ENCODE measurements around the gene RABL6.
"Not testable (repeated sequence)": the region's sequence is repeated elsewhere in the genome, so short reads cannot be mapped to it uniquely, and the experiment has no call there.

The RABL6 gene, protein sequence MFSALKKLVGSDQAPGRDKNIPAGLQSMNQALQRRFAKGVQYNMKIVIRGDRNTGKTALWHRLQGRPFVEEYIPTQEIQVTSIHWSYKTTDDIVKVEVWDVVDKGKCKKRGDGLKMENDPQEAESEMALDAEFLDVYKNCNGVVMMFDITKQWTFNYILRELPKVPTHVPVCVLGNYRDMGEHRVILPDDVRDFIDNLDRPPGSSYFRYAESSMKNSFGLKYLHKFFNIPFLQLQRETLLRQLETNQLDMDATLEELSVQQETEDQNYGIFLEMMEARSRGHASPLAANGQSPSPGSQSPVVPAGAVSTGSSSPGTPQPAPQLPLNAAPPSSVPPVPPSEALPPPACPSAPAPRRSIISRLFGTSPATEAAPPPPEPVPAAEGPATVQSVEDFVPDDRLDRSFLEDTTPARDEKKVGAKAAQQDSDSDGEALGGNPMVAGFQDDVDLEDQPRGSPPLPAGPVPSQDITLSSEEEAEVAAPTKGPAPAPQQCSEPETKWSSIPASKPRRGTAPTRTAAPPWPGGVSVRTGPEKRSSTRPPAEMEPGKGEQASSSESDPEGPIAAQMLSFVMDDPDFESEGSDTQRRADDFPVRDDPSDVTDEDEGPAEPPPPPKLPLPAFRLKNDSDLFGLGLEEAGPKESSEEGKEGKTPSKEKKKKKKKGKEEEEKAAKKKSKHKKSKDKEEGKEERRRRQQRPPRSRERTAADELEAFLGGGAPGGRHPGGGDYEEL

DNA sequence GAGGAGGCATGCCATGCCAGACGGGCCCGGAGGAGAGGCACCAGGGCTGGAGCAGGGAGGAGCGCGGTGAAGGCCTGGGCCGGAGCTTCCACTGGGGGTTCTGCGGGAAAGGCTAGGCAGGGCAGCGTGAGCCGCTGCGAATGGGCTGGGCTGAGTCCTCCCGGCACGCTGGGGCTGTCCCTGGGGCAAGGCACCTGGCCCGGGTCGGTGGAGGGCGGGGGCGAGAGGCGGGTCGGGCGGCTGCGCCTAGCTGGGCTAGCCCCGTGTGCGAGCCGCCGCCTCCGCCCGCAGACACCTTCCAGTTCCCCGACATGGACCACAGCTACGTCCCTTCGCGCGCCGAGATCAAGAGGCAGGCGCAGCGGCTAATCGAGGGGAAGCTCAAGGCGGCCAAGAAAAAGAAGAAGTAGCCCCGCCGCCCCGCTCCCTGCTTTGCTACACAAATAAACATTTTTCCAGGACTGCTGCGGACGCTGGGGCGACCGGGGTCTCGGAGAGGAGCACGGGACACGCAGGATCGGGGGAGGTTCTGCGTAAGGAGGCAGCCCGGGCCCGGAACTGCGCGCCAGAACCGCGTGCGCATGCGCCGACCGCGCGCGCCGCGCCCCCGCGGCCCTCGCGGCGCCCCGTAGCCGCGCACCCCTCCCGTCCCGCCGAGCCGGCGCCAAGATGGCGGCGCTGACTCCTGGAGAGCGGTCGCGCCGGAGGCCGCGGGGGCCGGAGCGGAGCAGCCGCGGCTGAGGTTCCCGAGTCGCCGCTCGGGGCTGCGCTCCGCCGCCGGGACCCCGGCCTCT is at the start of gene RABL6:
TSS of gene RABL6 (plus strand) at position 668 of the 794 bp plus-strand sequence. CDS start 249 bp downstream, outside the sequence.
- peak; percentile 45 for DNase-seq

DNA sequence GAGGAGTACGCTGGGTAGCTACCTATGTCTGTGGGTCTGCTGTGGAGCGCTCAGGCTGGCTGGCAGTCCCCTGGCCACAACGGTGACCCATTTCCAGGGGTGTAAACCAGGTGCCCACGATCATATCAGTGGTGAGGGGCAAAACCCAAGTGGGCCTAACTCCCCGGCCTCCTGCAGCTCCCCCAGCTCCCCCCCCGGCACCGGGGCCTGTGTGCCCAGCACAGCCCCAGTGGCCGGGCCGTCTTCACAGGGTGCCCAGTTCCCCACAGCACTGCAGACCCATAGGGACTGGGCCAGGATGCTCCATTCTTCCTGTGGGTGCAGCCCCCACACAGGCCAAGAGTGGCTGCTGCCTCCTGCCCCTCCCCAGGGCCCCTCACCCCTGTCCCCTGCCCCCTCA is 48.7 kb upstream of the RABL6 start:
- no peak for DNase-seq

DNA sequence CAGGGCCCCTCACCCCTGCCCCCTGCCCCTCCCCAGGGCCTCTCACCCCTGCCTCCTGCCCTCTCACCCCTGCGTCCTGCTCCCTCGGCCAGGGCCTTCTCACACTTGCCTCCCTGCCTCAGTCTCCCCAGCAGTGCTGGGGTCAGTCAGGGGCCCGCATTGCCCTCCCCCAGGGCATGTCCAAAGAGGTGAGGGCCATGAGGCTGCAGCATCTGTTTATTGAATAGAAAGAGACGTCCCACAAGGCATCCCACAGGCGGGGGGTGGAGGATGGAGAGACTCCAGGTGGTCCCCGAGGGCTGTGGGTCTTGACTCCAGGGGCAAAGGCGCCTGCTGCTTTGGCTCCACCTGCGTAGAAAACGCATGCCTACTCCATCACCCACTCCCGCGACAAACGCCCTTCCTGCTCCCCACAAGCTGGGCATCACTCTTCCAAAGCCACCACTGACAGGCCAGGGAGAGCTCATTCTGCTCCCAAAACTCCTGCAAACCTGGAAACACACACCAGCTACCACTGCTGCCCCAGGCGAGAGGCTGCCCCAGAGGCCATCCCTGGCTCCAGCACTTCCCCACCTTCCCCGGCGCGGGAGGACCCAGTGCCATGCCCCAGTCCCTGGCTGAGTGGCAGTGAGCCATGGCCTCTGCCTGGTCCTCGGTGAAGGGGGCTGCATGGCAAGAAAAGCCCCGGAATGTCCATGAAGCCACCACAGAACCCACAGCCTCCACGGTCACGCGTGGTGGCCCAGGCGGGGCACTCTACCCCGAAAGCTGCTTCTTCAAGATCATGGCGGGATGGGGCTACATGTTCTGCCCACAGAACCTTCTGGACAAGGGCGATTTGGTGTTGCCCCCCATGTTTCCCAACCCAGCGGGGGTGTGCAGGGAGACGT is 48.1 kb upstream of the RABL6 start:
- no peak for DNase-seq

DNA sequence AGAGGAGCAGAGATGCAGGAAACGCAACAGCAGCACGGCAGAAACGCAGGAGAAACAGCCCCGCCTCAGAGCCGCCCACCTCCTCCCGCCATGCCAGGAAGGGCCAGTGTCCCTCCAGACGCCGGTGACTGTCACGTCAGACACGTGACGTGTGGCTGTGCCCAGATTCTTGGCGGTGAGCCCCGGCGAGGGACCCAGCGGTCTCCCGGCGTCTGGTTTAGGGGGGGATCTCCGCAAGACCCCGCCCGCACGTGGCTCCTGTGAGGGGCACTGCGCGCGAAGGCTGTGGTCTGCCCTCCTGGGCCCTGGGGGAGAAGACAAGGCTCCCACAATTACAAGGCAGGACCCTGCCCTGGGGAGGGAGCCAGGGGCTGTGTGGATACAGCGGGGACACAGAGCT is 47.3 kb upstream of the RABL6 start:
- DNase-seq, result no peak

DNA sequence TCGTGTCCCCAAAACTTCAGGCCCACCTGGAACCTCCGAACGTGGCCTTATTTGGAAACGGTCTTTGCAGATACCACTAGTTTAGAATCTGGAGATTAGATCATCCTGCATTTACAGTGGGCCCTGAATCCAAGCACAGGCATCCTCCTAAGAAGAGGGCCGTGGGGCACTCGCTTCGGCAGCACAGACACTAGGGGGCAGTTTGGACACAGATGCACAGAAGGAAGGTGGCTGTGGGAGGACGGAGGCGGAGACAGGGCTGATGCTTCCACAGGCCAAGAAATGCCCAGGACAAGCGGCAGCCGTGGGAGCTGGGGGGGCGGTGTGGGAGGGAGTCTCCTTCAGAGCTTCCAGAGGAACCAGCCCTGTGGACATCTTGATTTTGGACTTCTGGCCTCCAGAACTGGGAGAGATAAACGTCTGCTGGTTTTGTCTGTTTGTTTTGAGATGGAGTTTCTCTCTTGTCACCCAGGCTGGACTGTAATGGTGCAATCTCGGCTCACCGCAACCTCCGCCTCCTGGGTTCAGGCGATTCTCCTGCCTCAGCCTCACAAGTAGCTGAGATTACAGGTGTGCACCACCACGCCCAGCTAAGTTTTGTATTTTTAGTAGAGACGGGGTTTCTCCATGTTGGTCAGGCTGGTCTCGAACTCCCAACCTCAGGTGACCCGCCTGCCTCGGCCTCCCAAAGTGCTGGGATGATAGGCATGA is 46.8 kb upstream of the RABL6 start:
- DNase-seq, result peak; percentile 30

DNA sequence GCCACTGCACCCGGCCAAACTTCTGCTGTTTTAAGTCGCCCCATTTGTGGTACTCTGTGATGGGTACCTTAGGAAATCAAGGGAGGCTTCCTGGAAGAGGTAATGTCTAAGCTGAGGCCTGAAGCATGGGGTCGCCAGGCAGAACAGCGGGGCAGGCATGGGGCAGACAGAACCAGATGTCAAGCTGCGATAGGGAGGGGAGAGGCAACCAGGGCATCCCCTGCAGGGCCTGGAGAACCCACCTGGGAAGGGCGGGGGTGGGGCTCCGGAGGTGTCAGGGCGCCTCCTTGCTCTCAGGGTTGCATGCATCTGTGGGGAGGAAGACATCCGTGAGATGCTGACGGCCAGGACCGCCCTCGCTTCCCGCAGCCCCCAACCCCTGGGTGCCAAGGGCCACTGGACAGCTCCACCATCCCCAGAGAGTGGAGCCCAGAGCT is 46.2 kb upstream of the RABL6 start:
- no peak for DNase-seq

DNA sequence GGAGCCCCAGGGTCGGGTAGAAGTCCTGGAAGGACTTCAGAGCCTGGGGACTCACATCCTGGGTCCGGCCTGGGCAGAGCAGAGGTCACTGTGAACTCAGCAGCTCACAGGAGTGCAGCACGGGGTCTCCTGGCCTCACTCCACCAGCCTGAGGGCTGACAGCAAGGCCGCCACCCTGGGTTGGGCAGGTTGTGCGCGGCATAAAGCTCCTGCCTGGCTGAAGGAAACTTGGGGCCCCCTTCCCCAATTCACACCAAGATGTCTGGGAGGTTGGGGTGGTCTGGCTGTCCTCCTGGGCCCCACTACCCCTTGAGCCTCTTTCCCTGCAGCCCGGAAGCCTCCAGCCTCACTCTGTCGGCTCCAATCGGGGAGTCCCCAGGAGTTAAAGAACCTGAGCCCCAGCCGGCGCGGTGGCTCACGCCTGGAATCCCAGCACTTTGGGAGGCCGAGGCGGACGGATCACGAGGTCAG is 45.5 kb upstream of the RABL6 start:
- DNase-seq, result no peak

DNA sequence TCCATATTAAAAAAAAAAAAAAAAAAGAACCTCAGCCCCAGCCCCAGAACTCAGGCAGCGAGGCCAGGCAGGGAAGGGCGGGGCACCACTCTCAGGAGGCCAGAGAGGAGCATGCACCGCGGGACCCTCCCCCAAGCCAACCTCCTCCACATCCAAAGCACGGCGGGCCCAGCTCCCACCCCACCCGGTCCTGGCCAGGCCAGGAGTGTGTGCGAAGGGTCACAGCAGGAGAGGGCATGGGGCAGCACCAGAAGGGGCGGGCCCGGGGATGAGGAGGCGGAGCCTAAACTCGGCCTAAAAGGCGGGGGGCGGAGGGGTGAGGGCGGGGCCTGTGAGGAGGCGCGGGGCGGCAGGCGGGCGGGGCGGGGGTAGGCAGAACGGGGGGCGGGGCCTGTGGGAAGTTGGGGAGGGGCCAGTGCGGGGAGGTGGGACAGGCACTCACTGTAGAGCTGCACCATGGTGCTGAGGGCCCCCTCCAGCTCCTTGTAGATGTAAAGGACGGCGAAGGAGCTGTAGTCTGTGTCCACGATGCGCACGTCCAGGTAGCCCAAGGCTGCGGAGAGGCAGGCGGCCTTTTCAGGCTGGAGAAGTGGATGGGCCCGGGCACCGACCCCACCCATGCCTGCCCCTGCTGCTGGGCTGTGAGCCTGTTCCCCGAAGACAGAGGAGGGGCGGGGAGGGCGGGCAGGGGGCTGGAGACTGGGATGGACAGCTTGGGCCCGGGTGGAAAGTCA is 44.7 kb upstream of the RABL6 start:
- no peak for DNase-seq

DNA sequence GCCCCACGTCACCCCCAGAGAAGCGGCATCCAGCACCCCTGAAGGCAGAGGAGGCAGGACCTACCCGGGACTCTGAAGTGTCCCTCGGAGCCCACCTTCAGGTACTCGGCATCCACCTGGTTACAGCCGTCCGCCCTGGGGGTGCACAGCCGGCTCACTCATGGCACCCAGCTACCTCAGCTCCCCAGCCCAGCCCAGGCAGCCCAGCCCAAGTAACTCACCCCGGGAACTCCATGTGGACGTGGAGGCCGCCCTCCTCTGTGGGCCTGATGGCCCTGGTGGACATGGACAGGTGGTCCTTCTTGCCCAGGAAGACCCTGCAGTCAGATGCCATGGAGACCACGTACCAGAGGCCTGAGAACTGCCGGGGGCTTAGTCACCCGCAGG is 44.1 kb upstream of the RABL6 start:
- DNase-seq, result no peak

DNA sequence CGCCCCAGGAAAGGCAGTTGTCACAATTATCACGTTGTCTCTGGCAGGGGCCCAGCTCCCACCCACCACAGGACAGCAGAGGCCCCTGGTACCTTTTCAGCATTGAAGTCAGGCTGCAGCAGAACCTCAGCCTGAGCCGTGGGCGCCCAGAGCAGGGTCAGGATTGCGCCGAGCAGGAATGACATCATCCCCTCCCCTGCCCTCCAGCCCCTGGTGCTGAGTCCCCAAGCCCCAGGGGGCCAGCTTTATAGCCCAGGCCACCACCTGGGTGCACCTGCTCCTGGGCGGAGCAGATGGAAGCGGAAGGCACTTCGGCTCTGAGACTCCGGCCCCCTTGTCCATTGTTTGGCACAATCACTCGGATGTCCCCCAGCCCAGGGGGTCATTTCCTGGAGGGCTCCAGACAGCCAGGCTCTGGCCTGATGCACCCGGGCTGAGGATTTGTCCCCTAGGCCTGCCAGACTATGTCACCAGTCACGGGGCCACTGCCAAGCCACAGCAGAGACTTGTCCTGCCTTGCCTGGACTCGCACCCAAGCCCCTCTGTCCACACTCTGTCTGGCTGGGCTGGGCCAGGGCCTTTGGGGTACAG is 43.4 kb upstream of the RABL6 start, which contains the start of gene LCN15:
TSS of gene LCN15 (minus strand) at position 218 of the 591 bp plus-strand sequence. CDS start at position 188, 30 bp downstream.
- DNase-seq, result no peak

DNA sequence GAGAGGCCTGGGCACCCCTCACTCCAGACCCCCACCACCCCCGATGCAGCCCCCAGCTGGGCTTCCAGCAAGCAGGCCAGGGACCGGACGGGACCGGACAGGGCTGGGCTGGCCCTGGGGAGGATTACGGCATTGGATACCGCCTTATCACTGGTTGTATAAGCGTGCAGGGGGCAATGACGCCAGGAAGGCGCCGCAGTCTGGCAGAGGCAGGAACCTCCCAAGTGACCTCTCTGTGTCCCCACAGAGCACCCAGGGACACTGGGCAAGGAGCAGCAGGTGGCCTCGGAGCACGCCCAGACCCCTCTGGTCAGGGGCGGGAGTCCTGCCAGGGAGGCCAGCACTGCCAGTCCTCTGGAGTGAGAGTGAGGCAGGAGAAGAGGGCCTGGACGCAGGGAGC is 42.7 kb upstream of the RABL6 start:
- DNase-seq, result no peak

DNA sequence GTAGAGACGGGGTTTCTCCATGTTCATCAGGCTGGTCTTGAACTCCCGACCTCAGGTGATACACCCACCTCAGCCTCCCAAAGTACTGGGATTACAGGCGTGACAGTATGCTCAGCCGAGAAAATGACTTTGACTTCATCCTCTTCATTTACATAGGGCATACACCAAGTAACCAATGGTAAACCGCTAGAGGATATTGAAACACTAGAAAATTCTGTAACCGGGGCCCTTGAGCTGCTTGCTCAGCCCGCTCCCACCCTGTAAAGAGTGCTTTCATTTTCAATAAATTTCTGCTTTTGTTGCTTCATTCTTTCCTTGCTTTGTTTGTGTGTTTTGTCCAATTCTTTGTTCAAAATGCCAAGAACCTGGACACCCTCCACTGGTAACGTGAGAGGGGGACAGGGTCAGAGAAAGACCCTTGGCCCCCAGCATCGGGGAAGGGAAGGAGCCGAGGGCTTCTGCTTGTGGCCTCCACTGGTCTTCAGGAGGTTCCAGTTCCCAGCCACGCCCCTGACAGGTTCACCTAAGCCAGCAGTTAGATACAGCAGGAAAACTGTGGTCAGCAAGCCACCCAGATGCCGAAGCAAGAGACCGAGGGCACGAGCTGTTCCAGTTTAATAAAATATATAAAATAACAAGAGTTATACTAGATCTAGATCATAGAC is 41.9 kb upstream of the RABL6 start:
- DNase-seq, result not testable (repeated sequence)

DNA sequence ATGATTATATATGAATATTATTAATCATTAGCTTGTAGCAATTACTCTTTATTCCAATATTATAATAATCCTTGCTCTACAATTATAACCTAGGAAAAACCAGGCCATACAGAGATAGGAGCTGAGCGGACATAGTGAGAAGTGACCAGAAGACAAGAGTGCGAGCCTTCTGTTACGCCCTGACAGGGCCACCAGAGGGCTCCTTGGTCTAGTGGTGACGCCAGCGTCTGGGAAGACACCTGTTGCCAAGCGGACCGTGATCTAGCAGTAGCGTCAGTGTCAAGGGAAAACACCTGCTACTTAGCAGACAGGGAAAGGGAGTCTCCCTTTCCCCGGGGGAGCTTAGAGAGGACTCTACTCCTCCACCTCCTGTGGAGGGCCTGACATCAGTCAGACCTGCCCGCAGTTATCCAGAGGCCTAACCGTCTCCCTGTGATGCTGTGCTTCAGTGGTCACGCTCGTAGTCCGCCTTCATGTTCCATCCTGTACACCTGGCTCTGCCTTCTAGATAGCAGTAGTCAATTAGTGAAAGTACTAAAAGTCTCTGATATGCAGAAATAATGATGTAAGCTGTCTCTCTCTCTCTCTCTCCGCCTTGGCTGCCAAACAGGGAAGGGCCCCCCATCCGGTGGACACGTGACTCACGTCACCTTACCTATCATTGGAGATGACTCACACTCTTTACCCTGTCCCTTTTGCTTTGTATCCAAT is 41.2 kb upstream of the RABL6 start:
- DNase-seq, result peak; percentile 16

DNA sequence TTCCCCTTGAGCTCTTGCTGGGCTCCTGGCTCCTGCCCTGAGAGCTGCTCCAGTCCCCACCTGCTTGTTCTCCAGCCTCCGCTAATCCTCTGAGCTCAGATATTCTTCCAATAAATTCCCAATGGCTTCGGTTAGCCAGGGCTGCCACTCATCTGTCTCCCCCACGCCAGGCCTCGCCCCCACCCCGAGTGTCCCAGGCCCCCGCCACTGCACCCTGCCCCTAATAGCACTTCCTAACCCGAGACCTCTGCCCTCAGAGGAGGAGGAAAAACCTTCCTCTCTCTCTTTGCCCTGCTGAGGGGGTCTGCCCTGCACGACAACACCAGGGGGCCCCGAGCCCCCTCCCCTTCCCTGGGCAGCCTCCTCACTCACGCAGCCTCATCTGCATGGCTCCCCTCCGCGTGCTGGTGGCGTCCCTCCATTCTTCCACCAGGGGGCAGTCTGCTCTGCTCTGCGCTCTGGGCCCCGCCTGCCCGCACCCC is 38.0 kb upstream of the RABL6 start:
- no peak for DNase-seq

DNA sequence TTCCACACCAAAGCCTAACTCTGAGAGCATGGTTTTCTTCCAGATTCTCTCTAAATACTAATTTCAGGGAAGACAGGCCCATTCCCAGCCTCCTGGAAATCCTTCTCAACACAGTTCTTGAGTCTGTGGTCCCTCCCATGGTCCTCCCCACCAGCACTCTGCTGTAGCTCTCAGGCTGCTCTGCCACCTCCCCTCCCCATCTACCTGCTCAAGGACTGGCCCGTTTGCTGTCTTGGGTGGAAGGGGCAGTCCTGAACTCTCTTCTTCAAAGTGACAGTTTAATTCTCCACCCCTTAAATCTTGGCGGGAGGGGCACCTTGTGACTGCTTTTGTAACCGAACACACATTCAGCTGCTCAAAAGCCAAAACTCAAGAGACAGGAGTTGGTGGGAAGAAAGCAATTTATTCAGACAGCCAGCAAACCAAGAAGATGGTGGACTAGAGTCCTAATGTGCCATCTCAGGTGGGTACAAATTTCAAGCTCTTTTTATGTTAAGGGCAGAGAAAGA is 35.8 kb upstream of the RABL6 start:
- DNase-seq, result no peak

DNA sequence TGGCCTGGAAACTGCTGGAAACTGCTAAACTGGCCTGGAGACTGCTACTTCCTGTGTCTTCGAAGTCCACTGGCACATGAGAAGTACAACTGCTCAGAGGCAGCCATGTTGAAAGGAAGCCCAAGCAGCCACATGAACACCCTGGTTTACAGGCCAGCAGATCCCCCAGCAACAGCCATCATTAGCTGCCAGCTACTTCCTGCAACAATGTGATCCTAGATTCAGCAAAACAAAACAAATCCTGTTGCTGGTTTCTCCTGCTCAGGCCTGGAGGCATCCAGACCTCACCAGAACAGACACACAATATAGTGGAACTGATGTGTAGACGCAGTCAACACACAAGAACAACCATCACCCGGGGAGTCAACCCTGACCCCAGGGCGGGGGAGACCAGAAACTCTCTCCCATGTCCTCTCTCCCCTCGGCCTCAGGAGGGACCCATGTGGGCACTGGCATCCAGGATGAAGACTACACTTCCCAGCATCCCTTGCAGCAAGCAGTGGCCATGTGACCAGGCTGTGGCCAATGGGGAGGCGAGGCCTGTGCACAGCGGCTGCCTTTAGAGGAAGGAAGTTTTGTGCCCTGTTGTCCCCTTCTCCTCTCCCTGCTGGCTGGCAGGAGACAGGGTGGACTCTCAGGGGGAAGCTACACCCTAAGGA is 34.2 kb upstream of the RABL6 start:
- no peak for DNase-seq

DNA sequence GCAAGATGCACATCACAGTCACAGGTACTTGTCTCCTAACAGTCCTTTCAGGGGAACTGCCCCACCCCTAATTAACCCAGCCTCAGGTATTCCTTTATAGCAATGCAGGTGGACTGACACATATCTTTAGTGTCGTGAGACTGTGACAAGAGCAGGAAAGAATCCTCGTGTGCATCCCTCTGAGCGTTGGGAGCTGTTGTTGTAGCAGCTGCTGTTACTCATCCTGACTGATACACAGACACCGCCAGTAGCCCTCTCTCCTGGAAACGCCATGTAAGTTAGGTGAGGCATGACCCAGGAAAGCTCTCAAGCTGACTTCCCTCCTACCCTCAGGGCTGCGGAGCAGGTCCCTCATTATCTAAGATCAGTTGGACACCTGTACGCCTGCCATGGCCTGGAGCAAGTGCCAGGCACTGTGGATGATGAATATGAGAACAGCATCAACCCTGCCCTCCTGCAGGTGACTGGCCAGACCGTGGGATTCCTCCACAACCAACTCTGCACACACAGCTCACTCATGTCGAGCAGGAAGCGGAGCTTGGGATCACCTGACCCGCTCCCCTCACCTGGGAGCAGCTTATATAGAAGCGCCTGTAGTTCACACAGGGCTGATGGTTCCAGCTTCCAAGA is 33.2 kb upstream of the RABL6 start:
- DNase-seq, result no peak

DNA sequence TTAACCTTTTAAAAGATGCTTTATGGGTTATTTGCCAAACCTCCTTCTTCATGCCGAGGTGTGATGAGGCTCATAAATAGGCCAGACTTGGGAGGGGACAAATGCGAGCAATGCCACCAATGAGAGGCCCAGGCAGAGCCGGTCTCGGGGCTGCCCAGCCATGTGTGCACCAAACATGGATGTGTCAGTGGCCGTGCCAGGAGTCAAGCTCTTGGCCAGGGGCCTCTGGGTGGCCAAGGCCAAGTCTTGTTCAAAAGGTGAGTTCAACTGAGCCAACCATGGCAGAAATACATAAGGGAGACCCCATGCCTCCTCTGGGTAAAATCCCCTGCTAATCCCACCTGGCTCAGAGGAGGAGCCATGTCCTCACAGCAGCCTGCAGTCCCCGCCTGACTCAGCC is 32.6 kb upstream of the RABL6 start:
- DNase-seq, result no peak

Data from kidney glomerular epithelial cell (primary cell).